GM18511 (cell line): ENCODE measurements around the gene MON1B.

Source experiments
- ATAC-seq: cut with Tn5 transposase; IDR thresholded peaks from one replicate; pipeline ENCODE4 v1.9.1; 2021; ENCODE audit warnings: mild to moderate bottlenecking, moderate library complexity; ENCODE audit not compliant: unreplicated experiment

The MON1B gene

DNA sequence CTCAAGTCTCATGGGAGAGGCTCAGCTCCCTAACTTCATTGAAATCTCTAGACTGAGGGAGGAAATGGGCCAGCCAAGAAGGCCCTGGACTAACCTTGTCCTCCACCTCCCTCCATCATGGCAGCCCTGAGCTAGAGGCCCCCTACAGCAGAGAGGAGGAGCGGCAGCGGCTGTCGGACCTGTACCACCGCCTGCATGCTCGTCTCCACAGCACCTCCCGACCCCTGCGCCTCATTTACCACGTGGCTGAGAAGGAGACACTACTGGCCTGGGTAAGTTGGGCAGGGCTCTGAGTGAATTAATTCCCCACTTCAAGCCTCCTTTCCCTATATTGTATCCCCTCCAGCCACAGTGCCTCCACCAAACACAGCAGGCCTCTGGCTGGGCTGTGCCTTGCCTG is 4.4 kb downstream of the MON1B start:
- ATAC-seq = no peak

DNA sequence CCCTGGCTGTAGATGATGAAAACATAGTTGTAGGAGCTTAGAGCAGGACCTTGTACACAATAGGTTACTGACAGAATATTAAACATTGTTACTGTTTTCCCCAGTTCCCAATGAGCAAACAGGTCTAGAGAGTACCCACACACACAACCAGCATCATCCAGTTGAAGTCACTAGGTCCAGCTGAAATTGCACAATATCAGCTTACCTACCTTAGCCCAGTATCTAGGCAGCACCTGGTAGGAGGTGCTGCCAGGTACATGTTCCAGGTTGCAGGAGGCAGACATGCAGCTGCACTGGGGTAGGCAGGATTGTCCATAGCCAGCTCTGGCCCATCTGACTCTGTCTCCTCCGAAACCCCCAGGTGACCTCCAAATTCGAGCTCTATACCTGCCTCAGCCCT is 6.8 kb downstream of the MON1B start:
- no peak for ATAC-seq

GRCh38 chr16:77199211-77199610 is 8.2 kb downstream of the MON1B start, which contains the start of gene SYCE1L:
Gene SYCE1L (plus strand): TSS chr16:77199408. CDS start chr16:77199452, 44 bp downstream.
- no peak for ATAC-seq

DNA sequence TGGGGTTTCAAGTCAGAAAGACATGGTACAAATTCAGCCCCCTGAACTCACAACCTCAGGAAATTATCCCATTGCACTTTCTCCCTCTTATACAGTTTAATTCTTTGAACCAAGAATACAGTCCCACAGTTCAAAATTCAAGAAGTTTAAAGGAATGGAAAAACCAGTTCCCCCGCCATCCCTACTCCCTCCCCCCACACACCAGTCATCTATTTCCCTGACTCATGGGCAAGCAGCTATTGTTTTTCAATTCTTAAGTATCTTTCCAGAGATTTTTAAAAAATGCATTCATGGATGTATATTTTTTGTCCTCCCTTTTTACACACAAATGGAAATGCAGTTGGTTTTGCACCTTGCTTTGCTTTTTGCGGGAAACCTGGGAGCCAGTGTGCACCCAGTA is 15.5 kb downstream of the MON1B start:
- ATAC-seq = no peak

- ATAC-seq = no peak
Measured at GRCh38 chr16:77207030-77207429, 16.0 kb downstream of the MON1B start.

DNA sequence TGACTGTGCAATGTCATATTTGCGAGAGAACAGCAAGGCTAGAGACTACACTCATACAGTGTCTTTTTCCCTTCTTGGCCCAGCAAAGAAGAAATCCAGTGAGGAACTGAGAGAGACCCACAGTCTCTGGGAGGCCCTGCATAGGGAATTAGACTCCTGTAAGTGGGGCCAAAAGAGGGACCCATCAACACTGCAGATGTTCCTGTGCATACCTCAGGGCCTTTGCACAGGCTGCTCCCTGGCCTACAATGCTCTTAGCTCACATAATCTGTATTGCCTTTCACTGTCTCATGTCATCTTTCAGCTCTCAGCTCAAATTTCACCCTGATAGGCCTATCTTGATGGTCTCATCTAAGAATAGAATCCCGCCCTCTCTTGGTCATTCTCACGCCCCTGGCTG is 17.4 kb downstream of the MON1B start:
- no peak for ATAC-seq

DNA sequence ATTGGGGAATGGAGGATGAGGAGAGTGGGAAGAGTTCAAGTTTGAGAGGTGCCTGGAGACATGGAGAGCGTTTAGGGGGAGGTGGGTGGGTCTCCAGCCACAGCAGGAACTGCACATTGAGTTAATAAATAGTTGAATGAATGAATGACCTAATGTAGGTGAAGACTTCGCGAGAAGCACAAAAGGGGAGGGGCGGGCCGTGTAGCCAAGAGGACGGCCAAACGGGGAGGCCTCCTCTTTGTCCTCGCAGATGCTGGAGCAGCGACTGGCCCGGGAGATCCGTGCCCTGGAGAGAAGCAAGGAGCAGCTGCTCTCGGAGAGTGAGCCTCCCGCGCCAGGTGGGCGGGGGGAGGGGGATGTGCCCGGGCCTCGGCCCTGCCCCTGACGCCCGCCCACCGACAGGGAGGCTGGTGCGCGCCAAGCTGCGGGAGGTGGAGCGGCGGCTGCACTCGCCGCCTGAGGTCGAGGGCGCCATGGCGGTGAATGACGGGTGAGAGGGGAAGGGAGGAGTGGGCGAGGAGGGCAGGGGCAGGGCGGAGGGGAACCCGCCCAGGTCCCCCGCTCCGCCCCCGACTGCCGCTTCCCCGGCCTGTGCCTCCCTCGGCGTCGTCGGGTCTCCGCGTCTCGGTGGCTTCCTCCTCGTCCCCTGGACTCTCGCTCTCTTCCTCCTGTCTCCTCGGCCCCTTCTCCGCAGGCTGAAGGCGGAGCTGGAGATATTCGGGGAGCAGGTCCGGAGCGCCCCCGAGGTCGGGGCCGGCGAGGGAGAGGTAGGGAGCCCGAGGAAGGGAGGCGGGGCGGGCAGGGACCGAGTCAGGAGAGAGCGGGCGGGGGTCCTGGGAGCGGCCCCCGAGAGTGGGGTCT is 21.1 kb downstream of the MON1B start:
- ATAC-seq = peak; percentile 78

- ATAC-seq = peak; percentile 80
Measured at GRCh38 chr16:77212741-77213541, 22.0 kb downstream of the MON1B start.

DNA sequence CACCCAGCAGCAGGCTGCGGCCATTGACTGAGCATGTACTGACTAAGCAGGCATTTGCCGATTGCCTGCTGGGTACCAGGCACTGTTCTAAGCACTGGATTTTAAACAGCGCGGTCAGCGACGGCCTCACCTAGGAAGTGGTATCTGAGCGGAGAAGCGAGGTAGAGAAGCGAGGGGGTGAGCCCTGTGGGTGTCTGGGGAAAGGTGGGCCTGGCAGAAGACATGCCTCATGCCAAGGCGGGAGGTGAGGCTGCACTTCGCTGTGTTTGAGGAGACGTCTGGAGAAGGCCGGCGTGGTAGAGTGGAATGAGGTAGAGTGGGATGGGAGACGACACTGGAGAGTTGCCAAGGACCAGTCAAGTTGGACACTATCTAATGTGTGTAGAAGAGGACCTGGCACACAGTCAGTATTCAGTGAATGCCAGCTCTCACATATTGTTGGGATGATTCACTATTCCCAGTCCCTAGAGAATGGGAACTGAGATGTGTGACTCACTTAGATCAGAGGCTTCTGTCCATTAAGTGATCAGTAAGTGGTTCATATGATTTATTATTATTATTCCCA is 22.6 kb downstream of the MON1B start:
- no peak for ATAC-seq

- ATAC-seq = no peak
Measured at GRCh38 chr16:77214411-77215138, 23.6 kb downstream of the MON1B start.

DNA sequence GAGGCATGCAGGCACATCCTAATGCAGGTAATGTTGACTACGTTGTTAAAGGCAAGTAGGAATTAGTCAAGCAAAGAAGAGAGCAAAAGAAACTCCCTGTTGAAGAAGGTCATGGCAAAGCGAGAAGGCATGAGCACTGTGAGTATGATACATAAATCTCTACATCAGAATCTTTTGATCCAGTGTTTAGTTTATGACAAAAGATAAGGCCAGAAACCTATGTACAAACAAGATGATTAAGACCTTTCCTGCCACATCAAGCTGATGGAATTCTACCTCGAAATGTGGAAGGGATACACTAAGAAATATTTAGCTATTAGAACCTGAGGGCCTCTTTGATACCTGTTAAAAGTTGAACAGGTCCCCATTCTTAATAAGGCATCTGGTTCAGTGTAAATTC is 28.4 kb downstream of the MON1B start:
- ATAC-seq = no peak

DNA sequence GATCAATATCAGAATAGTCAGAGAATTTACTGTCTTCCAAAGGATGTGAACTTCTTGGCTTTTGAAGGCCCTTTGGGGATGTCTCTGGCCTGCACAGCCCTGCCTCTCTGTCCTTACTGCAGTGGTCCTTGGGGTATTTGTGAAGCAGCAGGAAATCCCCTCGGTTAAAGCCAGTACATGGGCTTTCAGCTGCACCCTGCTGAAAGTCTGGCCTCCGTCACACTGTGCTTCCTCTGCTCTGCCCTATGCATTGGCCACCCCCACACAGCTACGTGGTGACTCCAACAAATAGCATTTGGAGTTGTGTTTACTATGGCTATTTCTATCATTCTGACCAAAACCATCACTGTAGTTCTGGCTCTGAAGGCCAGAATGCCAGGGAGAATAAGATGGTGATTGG is 29.4 kb downstream of the MON1B start:
- ATAC-seq = no peak

- no peak for ATAC-seq
Measured at GRCh38 chr16:77221482-77221881, 30.5 kb downstream of the MON1B start.

DNA sequence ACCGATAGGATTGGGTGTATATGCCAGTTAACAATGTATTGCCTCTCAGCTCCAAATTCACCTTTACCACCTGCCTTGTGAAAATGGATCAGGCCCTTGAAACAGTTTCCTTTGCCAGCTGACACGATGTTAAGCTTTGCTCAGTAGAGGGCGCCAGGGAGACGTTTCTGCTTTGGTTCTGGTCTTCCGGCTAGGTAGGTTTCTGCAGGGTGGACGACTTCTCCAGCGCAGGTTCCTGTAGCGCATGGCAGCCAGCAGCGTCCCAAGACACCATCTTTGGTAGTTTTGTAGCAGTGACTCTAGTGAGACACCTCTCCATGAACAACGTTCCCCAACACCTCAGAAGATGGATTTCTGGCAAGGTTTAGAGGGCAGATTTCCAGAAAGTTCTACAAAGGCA is 32.2 kb downstream of the MON1B start:
- no peak for ATAC-seq

DNA sequence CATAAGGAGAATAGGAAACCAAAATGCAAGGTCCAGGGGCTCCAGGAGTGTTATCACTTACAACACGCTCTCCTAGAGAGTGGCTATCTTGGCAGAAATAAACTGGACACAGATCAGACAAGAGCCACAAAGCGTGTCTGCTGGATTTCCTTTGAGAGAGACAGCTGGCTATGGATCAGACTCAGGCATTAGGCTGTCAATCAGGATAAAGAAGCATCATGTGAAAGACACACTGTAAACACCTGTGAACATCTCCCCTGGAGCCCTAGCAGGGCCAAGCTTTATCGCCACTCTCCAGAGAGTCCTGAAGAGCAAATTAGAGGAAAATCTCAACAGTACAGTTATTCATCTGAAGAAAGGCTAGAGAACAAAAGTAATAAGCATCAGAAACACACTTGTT is 34.2 kb downstream of the MON1B start:
- ATAC-seq = no peak

DNA sequence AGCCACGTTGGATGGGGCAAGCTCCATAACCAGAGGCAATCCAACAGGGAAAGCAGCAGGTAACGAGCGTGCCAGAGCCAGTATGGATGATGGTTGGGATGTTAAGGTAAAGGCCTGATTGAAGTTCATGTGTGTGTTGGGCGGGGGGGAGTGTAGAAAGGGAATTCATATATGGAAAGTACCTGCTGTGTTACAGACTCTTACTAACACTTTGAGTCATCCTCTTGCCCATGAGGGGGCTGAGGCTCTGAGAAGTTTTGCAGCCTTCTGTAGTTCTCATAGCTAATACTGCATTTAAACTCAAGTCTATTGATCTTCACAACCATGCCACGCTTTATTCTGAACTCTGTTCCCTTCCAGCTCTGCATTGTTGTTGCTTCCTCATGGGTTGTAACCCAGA is 36.8 kb downstream of the MON1B start:
- peak; percentile 92 for ATAC-seq

DNA sequence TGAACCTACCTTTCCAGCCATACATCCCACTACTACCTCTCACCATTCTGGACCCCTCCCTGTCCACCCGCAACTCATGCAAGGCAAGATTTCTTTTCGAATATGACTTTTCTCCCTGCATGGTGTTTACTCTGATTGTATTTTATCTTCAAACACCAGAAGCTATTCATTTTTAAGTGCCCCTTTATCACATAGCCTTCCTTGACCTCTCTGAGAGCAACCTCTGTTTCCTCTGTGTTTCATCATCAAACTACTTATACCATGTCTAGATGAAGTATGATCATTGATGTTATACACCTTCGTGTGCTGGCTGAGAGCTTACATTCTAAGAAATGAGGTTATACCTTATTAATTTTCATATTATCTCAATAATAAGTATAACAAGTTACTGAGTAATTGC is 40.1 kb downstream of the MON1B start:
- no peak for ATAC-seq

GRCh38 chr16:77233799-77234519 is 43.0 kb downstream of the MON1B start:
- ATAC-seq = no peak

- no peak for ATAC-seq
Measured at GRCh38 chr16:77234611-77235010, 43.6 kb downstream of the MON1B start.

GRCh38 chr16:77236063-77236511 is 45.1 kb downstream of the MON1B start:
- ATAC-seq = peak; percentile 99
